Measurements from ENCODE around the gene JARID2.

Gene JARID2

GRCh38 chr6:15250187-15251168 is 4.6 kb downstream of the JARID2 start:
- Histone ChIP-seq H3K14ac (ENCODE audit: low read length in 2 of 2) (no peak overlapping the region), H2BK12ac (ENCODE audit: low read length in 2 of 2) (no peak overlapping the region), H4K91ac (ENCODE audit: low read length) (no peak overlapping the region), H3K36me3 (ENCODE audit: control insufficient read depth in 1 of 2, insufficient read depth in 2 of 2, low read depth in 1 of 2, low read length in 2 of 2) (peaks cover 0 to 3% of the 10 kb centered on the region in 2 experiments), H3K4me1 (ENCODE audit: control insufficient read depth, insufficient read depth, low read depth, low read length) (peaks cover 5% of the 10 kb centered on the region), H2BK5ac (ENCODE audit: low read depth, low read length, poor library complexity, severe bottlenecking) (no peak overlapping the region), H3K4me2 (ENCODE audit: low read length, poor library complexity, severe bottlenecking) (no peak overlapping the region), H4K8ac (ENCODE audit: low read length) (no peak overlapping the region), H3K9me3 (ENCODE audit: control insufficient read depth, low read length) (no peaks in the 10 kb centered on the region), H3K4ac (ENCODE audit: low read depth in 1 of 2, low read length in 2 of 2) (no peak overlapping the region), H3K23ac (ENCODE audit: low read length in 2 of 2) (no peak overlapping the region), H2BK15ac (ENCODE audit: low read depth, poor library complexity, severe bottlenecking) (no peak overlapping the region), H3K27me3 (ENCODE audit: control insufficient read depth in 1 of 2, insufficient read depth in 1 of 2, low read length in 2 of 2) (no peaks in the 10 kb centered on the region), H3K9ac (ENCODE audit: low read length) (peak overlapping the region; percentile 89), H2AFZ (ENCODE audit: low read depth, low read length) (no peak overlapping the region), H3K79me1 (replicated peaks; ENCODE audit: low read length, poor library complexity, severe bottlenecking) (peaks cover 20% of the 10 kb centered on the region), H3K4me3 (ENCODE audit: insufficient read depth in 1 of 2, low read depth in 1 of 2, low read length in 2 of 2) (peak overlapping the region in 1 of 2 experiments; percentile 94), H2AK5ac (ENCODE audit: low read length, severe bottlenecking) (no peak overlapping the region), H3K27ac (ENCODE audit: low read length, poor library complexity, severe bottlenecking) (no peak overlapping the region), H3K18ac (ENCODE audit: low read depth in 1 of 2, low read length in 2 of 2) (no peak overlapping the region), H2BK120ac (ENCODE audit: low read depth, low read length) (no peak overlapping the region)
- DNase-seq, result no peak
- WGBS, result 89% methylated on average over 12 of the region's 15 CpGs

GRCh38 chr6:15252195-15252594 is 6.3 kb downstream of the JARID2 start:
- no peak overlapping the region for H3K4ac ChIP-seq (ENCODE audit: low read depth in 1 of 2, low read length in 2 of 2)
- H3K9me3 ChIP-seq (ENCODE audit: control insufficient read depth, low read length), result no peaks in the 10 kb centered on the region
- no peak overlapping the region for H2AK5ac ChIP-seq (ENCODE audit: low read length, severe bottlenecking)
- H4K8ac ChIP-seq (ENCODE audit: low read length), result no peak overlapping the region
- no peak overlapping the region for H3K14ac ChIP-seq (ENCODE audit: low read length in 2 of 2)
- H3K23ac ChIP-seq (ENCODE audit: low read length in 2 of 2), result no peak overlapping the region
- no peak overlapping the region for H2BK120ac ChIP-seq (ENCODE audit: low read depth, low read length)
- no peak overlapping the region for H3K9ac ChIP-seq (ENCODE audit: low read length)
- no peak overlapping the region for H3K18ac ChIP-seq (ENCODE audit: low read depth in 1 of 2, low read length in 2 of 2)
- no peak overlapping the region for H2BK5ac ChIP-seq (ENCODE audit: low read depth, low read length, poor library complexity, severe bottlenecking)
- H3K4me2 ChIP-seq (ENCODE audit: low read length, poor library complexity, severe bottlenecking), result no peak overlapping the region
- peaks cover 7% of the 10 kb centered on the region for H3K4me1 ChIP-seq (ENCODE audit: control insufficient read depth, insufficient read depth, low read depth, low read length)
- H2AFZ ChIP-seq (ENCODE audit: low read depth, low read length), result no peak overlapping the region
- no peak overlapping the region for H4K91ac ChIP-seq (ENCODE audit: low read length)
- peaks cover 28% of the 10 kb centered on the region for H3K79me1 ChIP-seq (replicated peaks; ENCODE audit: low read length, poor library complexity, severe bottlenecking)
- H3K4me3 ChIP-seq (ENCODE audit: insufficient read depth in 1 of 2, low read depth in 1 of 2, low read length in 2 of 2), result no peak overlapping the region
- H3K36me3 ChIP-seq (ENCODE audit: control insufficient read depth in 1 of 2, insufficient read depth in 2 of 2, low read depth in 1 of 2, low read length in 2 of 2), result peaks cover 0 to 3% of the 10 kb centered on the region in 2 experiments
- no peak overlapping the region for H3K27ac ChIP-seq (ENCODE audit: low read length, poor library complexity, severe bottlenecking)
- no peak overlapping the region for H2BK15ac ChIP-seq (ENCODE audit: low read depth, poor library complexity, severe bottlenecking)
- H2BK12ac ChIP-seq (ENCODE audit: low read length in 2 of 2), result no peak overlapping the region
- DNase-seq, result no peak
- no peaks in the 10 kb centered on the region for H3K27me3 ChIP-seq (ENCODE audit: control insufficient read depth in 1 of 2, insufficient read depth in 1 of 2, low read length in 2 of 2)
- 92% methylated on average over 1 of the region's 3 CpGs for WGBS

GRCh38 chr6:15253203-15254022 is 7.5 kb downstream of the JARID2 start:
- Histone ChIP-seq H3K79me1 (replicated peaks; ENCODE audit: low read length, poor library complexity, severe bottlenecking) (peaks cover 30% of the 10 kb centered on the region), H3K9ac (ENCODE audit: low read length) (no peak overlapping the region), H3K4ac (ENCODE audit: low read depth in 1 of 2, low read length in 2 of 2) (no peak overlapping the region), H2BK5ac (ENCODE audit: low read depth, low read length, poor library complexity, severe bottlenecking) (no peak overlapping the region), H3K27ac (ENCODE audit: low read length, poor library complexity, severe bottlenecking) (no peak overlapping the region), H3K27me3 (ENCODE audit: control insufficient read depth in 1 of 2, insufficient read depth in 1 of 2, low read length in 2 of 2) (no peaks in the 10 kb centered on the region), H3K14ac (ENCODE audit: low read length in 2 of 2) (no peak overlapping the region), H3K36me3 (ENCODE audit: control insufficient read depth in 1 of 2, insufficient read depth in 2 of 2, low read depth in 1 of 2, low read length in 2 of 2) (peaks cover 0 to 3% of the 10 kb centered on the region in 2 experiments), H3K9me3 (ENCODE audit: control insufficient read depth, low read length) (no peaks in the 10 kb centered on the region), H2BK15ac (ENCODE audit: low read depth, poor library complexity, severe bottlenecking) (no peak overlapping the region), H3K18ac (ENCODE audit: low read depth in 1 of 2, low read length in 2 of 2) (no peak overlapping the region), H2BK12ac (ENCODE audit: low read length in 2 of 2) (no peak overlapping the region), H3K23ac (ENCODE audit: low read length in 2 of 2) (no peak overlapping the region), H2AFZ (ENCODE audit: low read depth, low read length) (no peak overlapping the region), H2BK120ac (ENCODE audit: low read depth, low read length) (no peak overlapping the region), H4K91ac (ENCODE audit: low read length) (no peak overlapping the region), H4K8ac (ENCODE audit: low read length) (no peak overlapping the region), H3K4me2 (ENCODE audit: low read length, poor library complexity, severe bottlenecking) (no peak overlapping the region), H3K4me1 (ENCODE audit: control insufficient read depth, insufficient read depth, low read depth, low read length) (peaks cover 7% of the 10 kb centered on the region), H3K4me3 (ENCODE audit: insufficient read depth in 1 of 2, low read depth in 1 of 2, low read length in 2 of 2) (no peak overlapping the region), H2AK5ac (ENCODE audit: low read length, severe bottlenecking) (no peak overlapping the region)
- 87% methylated on average over 14 of the region's 14 CpGs for WGBS
- no peak for DNase-seq

All from mesenchymal stem cell (in vitro differentiated cells and primary cell).